DMS79 treated with DMSO at 0.1 percent for 48 hours (cell line): Measurements from ENCODE around the gene ATP5PD.

ENCODE experiments used
- DNase-seq: peaks from one replicate; lab custom pipeline; 2025; lab: John Stamatoyannopoulos, UW

The ATP5PD gene

GRCh38 chr17:75046407-75047289 lies at the start of gene ATP5PD, which contains the start of gene KCTD2:
Gene ATP5PD, minus strand, starts transcription at chr17:75046969. Its CDS starts 4,319 bp downstream, at chr17:75042650.
Gene KCTD2, plus strand, starts transcription at chr17:75047225. Its CDS starts 26 bp downstream, at chr17:75047251.
- peak; percentile 86 for DNase-seq

DNA sequence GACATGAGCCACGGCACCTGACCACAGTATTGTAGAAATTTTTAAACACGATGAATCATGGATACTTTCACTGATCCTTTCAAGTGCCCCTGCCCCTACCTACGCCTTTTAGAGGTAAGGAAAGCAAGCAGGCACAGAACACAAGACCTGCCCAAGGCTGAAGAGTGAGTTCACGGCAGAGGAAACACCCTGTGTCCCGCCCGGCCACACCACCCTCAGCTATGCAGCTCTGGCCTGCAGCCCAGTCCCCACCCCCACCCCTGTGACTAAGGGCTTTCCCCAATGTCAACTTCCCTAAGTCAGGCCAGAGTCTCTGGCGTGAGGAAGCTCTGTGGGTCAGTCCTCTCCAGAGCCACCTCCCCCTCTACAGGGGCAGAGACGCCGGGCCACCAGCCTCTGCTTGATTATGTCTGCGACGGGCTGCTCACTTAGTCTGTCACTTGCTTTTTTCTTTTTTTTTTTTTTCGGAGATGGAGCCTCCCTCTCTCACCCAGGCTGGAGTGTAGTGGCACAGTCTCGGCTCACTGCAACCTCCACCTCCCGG lies 49.4 kb upstream of the ATP5PD start:
- DNase-seq: no peak

- DNase-seq: no peak
Observed at GRCh38 chr17:75094871-75095399, 48.2 kb upstream of the ATP5PD start.

GRCh38 chr17:75093548-75094158 lies 46.9 kb upstream of the ATP5PD start:
- no peak for DNase-seq

DNA sequence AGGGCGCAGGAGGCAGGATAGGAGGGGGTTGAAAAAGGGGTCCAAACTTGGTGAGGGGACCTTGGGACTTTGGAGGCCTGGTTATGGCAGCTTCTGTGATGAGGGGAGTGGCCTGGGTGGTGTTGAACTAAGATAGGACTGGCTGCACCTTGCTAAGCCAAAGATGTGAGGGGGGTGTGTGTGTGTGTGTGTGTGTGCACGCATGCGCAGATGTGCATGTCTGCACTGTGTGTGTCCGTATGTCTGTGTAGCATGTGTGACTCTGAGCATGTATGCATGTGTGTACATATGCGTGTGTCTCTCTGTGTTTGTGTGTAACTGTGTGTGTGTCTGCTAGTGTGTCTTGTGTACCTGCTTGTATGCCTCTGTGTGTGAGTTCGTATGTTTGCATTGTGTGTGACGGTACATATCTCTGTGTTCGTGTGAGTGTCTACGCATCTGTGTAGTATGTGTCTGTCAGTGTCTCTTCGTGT lies 45.1 kb upstream of the ATP5PD start:
- DNase-seq: no peak

GRCh38 chr17:75090871-75091854 lies 44.4 kb upstream of the ATP5PD start:
- DNase-seq: no peak

- DNase-seq: no peak
Observed at GRCh38 chr17:75088465-75089417, 42.0 kb upstream of the ATP5PD start.

DNA sequence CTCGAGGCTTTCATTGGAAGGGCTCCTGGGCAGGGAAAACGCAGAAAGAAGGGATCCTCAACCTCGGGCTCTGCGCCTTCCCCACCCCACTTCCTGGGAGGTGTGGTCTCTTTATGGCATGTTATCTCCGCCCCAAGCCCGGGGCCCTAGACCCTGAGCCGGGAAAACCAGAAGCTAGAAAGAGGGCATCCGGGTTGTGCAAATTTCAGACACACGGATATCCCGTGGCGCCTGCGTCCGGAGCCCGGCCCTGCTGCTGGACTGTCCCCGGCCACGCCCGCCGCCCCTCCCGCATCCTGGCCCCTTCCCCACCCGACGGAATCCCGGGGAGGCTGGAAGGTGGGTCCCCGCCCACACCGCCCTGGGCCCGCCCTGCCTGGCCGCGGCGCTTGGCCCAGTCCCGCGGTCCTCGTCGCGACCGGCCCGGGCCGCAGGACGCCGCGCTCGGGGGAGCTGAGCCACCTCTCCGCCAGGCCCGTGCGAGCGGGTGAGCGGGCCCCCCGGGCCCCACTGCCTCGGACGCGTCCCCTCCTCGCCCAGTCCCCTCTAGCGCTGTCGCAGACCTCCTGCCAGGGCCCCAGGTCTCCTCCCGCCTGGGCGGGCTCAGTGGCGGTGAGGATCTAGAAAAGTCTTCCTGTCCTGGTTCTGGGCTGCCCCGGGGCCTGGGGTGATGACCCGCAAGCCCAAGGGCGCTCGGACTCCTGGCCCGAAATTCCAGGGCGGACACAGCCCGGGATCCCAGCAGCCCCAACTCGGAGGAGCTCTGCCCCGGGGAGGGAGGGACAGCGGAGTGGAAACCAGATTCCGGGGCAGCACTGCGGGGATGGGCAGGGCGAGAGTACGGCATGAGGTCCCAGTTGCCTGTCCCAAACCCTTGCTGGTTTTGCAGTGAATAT lies 41.0 kb upstream of the ATP5PD start, which contains the start of gene SLC16A5:
Gene SLC16A5, plus strand, starts transcription at position 397 of the 896 bp plus-strand sequence. CDS start 5,683 bp downstream, outside the sequence.
- no peak for DNase-seq

GRCh38 chr17:75087182-75087557 lies 40.4 kb upstream of the ATP5PD start:
- no peak for DNase-seq

GRCh38 chr17:75086496-75087181 lies 39.9 kb upstream of the ATP5PD start:
- no peak for DNase-seq

GRCh38 chr17:75084039-75084660 lies 37.4 kb upstream of the ATP5PD start:
- no peak for DNase-seq

- DNase-seq: no peak
Observed at GRCh38 chr17:75082683-75083082, 35.9 kb upstream of the ATP5PD start.

DNA sequence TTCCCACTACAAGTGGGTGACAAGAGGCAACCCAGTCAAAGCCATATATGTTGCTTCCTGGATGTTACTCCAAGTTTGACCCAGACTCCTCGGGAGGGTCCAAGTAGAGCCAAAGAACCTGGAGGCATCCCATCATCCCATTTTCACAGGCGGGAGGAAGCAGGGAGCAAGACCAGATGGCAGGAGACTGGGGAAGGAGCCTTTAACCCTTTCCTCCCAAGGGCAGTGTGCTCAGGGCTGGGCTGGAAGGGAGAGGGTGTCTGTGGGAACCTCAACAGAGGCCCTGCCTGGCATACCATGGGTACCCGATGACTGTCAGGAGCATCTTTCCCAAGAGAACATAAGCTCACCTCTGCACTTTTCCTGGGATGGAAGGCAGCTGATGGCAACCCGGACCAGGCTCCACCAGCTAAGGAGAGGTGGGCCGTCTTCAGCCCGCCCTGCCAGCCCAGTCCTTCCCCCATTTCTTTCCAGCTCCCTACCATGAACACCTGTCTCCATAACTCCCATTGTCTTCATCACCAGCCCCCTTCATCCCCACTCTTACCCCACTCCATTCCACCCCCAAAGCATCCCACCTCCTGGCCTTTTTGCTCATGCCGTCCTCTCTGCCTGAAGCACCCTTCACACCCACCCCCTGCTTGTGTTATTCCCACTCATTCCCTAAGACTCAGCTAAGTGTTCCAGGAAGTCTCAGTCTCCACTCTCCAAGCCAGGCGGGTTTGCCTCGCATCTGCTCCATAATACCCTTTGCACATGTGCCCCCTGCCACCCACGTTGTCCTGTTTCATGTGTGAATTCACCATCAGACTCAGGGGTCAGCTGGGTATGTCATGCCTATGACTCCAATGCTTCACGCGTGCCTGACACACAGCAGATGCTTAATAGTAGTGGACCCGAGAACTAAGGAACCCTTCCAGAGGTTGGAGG lies 35.1 kb upstream of the ATP5PD start:
- no peak for DNase-seq

DNA sequence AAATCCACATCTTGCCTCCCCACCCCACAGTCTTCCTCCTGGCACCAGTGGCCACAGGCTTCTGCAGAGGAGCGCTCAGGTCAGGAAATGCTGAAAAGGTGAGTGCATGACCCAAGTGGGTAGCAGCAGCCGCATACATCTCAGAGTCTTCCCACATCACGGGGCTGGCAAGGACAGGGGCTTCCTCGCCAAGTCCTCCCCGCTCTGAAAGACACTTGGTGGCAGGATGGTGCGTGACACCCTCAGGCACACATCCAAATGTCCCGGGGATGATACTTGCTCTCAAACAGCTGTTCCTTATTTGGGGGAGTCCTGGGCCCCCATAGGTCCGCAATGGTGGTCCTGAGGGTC lies 32.2 kb upstream of the ATP5PD start:
- DNase-seq: no peak

DNA sequence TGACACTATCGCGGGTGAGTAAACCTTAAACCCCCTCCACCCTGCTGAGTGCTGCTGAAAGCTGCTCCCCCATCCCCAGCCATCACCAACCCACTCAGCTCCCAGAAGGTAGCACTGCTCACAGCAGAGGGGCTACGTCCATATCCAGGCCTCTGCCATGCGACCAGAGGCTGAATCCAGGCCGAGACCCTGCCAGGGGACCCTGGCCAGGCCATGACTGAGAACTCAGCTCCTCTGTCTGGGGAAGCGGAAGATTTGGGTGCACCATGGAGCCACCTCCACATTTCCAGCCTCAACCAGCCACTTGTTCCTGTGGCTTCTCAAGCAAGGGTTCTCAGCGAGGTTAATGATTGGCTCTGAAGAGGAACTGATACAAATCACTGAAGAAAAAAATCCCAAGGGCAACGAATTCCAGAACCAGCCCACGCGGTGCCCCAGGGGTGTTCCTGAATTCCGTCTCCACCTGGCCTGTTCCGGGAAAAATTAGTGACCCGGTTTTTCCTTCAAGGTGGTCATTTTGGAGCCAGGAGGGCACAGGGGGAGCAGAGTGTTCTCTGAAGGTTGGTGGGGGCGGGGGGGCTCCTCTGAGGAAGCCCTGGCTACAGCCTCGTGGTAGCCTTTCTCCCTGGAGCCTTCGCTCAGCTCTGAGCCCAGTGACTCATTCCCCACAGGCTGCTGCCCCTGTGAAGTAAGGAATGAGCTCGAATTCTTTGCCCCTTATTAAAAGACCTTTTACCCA lies 31.7 kb upstream of the ATP5PD start:
- no peak for DNase-seq
